GM12878 (cell line): ENCODE results near the gene SNCAIP. TPM values are rescaled to one million over a fixed set of nuclear protein-coding genes. Genes with fewer than 3 reads are reported as not detected.

Experiments used
- ATAC-seq: fragments of 200-7000 bp; cut with Tn5 transposase; 3 replicates; pipeline ENCODE4 v1.9.1; 2020; ENCODE audit warnings: mild to moderate bottlenecking, moderate library complexity
- BruUV-seq: library from RNA; stranded (reverse); fragments of 400-500 nt; replicated peaks from 2 replicates; lab custom pipeline; 2021; lab: Mats Ljungman, UMichigan
- CTCF ChIA-PET: fragments of 300-600 bp; sonication (Branson Sonifier 250); formaldehyde crosslinking; extraction: SDS; loops from one replicate; lab custom pipeline; 2021; ENCODE audit warnings: inconsistent platforms; lab: Yijun Ruan, JAX
- POLR2A ChIA-PET: fragments of 350-600 bp; formaldehyde crosslinking; extraction: SDS; loops from one replicate; lab custom pipeline; 2021; ENCODE audit warnings: inconsistent platforms; lab: Charles Lee
- RAD21 ChIA-PET: fragments of 300-600 bp; sonication (Branson Sonifier 250); formaldehyde crosslinking; loops from one replicate; lab custom pipeline; 2023; ENCODE audit warnings: antibody characterized with exemption; ENCODE audit not compliant: unreplicated experiment; lab: Charles Lee
- SMC1A ChIA-PET: fragments of 300-600 bp; sonication (Branson Sonifier 250); formaldehyde crosslinking; loops from one replicate; lab custom pipeline; 2023; ENCODE audit not compliant: unreplicated experiment, uncharacterized antibody; lab: Charles Lee
- DNase-seq: peaks from one replicate; pipeline ENCODE4 v3.0.0-alpha.2; 2011; ENCODE audit warnings: low read depth, low spot score
- FAIRE-seq: peaks from 3 replicates; lab custom pipeline; 2011; peaks lifted over from hg19 to GRCh38; lab: Jason Lieb, UNC
- H2AFZ ChIP-seq: 2 replicates; pipeline ENCODE4 v1.6.0; 2011; ENCODE audit warnings: low read depth, low read length, control low read depth; ENCODE audit not compliant: control insufficient read depth
- H3K27ac ChIP-seq: 2 replicates; pipeline ENCODE4 v1.5.1; 2011; ENCODE audit warnings: control low read depth; ENCODE audit not compliant: control insufficient read depth, insufficient read depth
- H3K27me3 ChIP-seq, 2 experiments: replicated peaks in 1 of 2; 2 replicates each; pipeline versions ENCODE4 v1.6.0 to v1.6.1; 2011; ENCODE audit warnings: low read length in 1 of 2; ENCODE audit not compliant: control insufficient read depth in 2 of 2, insufficient read depth in 2 of 2
- H3K36me3 ChIP-seq, 2 experiments: 2 replicates each; pipeline ENCODE4 v1.5.1; 2011; ENCODE audit warnings: low read length in 1 of 2; ENCODE audit not compliant: control insufficient read depth in 2 of 2, insufficient read depth in 2 of 2
- H3K4me1 ChIP-seq: 2 replicates; pipeline ENCODE4 v1.6.1; 2011; ENCODE audit warnings: mild to moderate bottlenecking, low read length, moderate library complexity, mixed read lengths; ENCODE audit not compliant: control insufficient read depth, insufficient read depth
- H3K4me2 ChIP-seq: 2 replicates; pipeline ENCODE4 v1.6.0; 2011; ENCODE audit warnings: control low read depth; ENCODE audit not compliant: control insufficient read depth, insufficient read depth
- H3K4me3 ChIP-seq: fragments of 200-600 bp; sonication (generic); 2 replicates; pipeline ENCODE4 v1.5.1; 2016
- H3K79me2 ChIP-seq: 2 replicates; pipeline ENCODE4 v1.6.0; 2011; ENCODE audit warnings: low read length; ENCODE audit not compliant: control insufficient read depth, insufficient read depth
- H3K9ac ChIP-seq: 2 replicates; pipeline ENCODE4 v1.8.0; 2011; ENCODE audit warnings: low read length, control low read depth, mixed read lengths; ENCODE audit not compliant: control insufficient read depth, insufficient read depth
- H3K9me3 ChIP-seq: replicated peaks from 3 replicates; pipeline ENCODE4 v1.5.1; 2011; ENCODE audit warnings: mild to moderate bottlenecking, low read length; ENCODE audit not compliant: control insufficient read depth, insufficient read depth
- H4K20me1 ChIP-seq: 2 replicates; pipeline ENCODE4 v1.6.0; 2011; ENCODE audit not compliant: control insufficient read depth, insufficient read depth
- BRCA1 ChIP-seq: IDR thresholded peaks from 2 replicates; pipeline ENCODE4 v1.6.1; 2011; ENCODE audit warnings: low read depth, low read length, improper control_type of control experiment
- CBFB ChIP-seq: IDR thresholded peaks from 2 replicates; pipeline ENCODE4 v1.6.1; 2016; ENCODE audit warnings: antibody characterized with exemption, low read depth
- DPF2 ChIP-seq: fragments of 450-650 bp; IDR thresholded peaks from 2 replicates; pipeline ENCODE4 v1.6.1; 2017; ENCODE audit warnings: mild to moderate bottlenecking
- EED ChIP-seq: sonication (generic); IDR thresholded peaks from 2 replicates; pipeline ENCODE4 v1.6.1; 2016; ENCODE audit warnings: antibody characterized with exemption, low read depth
- EGR1 ChIP-seq, 2 experiments: IDR thresholded peaks; 1 replicate in 1 of 2; 2 replicates in 1 of 2; pipeline ENCODE4 v1.6.1; 2011 to 2012; ENCODE audit warnings: low read depth in 2 of 2, low read length in 2 of 2, borderline replicate concordance in 1 of 2, mild to moderate bottlenecking in 1 of 2, moderate library complexity in 1 of 2
- FOS ChIP-seq: IDR thresholded peaks from 3 replicates; pipeline ENCODE4 v1.6.1; 2011; ENCODE audit warnings: borderline replicate concordance; ENCODE audit not compliant: insufficient read length; ENCODE audit errors: extremely low read depth
- FOXK2 ChIP-seq: fragments of 450-650 bp; IDR thresholded peaks from 2 replicates; pipeline ENCODE4 v1.6.1; 2017; ENCODE audit warnings: mild to moderate bottlenecking, moderate library complexity
- IKZF2 ChIP-seq, 2 experiments: fragments of 450-650 bp; IDR thresholded peaks; 2 replicates each; pipeline ENCODE4 v1.6.1; 2017; ENCODE audit warnings: mild to moderate bottlenecking in 2 of 2, moderate library complexity in 2 of 2
- MLLT1 ChIP-seq: fragments of 450-650 bp; IDR thresholded peaks from 2 replicates; pipeline ENCODE4 v1.6.1; 2016; ENCODE audit warnings: mild to moderate bottlenecking
- MXI1 ChIP-seq: fragments of 150-350 bp; IDR thresholded peaks from 2 replicates; pipeline ENCODE4 v1.6.1; 2011; ENCODE audit warnings: low read depth, mild to moderate bottlenecking, inconsistent platforms, low read length, improper control_type of control experiment
- POU2F2 ChIP-seq: IDR thresholded peaks from 3 replicates; pipeline ENCODE4 v1.6.1; 2011; ENCODE audit warnings: low read depth, mild to moderate bottlenecking, low read length, borderline replicate concordance
- TCF3 ChIP-seq: IDR thresholded peaks from 2 replicates; pipeline ENCODE4 v1.6.1; 2012; ENCODE audit warnings: low read depth, mild to moderate bottlenecking, low read length, borderline replicate concordance; ENCODE audit not compliant: insufficient read depth
- ZBTB40 ChIP-seq: fragments of 450-650 bp; IDR thresholded peaks from 2 replicates; pipeline ENCODE4 v1.6.1; 2016; ENCODE audit warnings: mild to moderate bottlenecking, moderate library complexity, borderline replicate concordance
- WGBS: methylation state at CpG from one replicate; pipeline ENCODE4 v1.1.6; 2016; ENCODE audit warnings: low lambda C conversion rate; ENCODE audit not compliant: insufficient replicate concordance, insufficient coverage; ENCODE audit errors: missing lambda C conversion rate; 5-methylcytosine and 5-hydroxymethylcytosine counted together
- in situ Hi-C: fragments of 300-500 bp; cut with MboI; formaldehyde crosslinking; loops from 9 replicates; pipeline ENCODE4 v1.14.3; 2018; ENCODE audit warnings: mixed read lengths
- intact Hi-C: fragments of 100-400 bp; cut with micrococcal nuclease; formaldehyde crosslinking; loops from one replicate; pipeline ENCODE4 v1.14.2; 2022; ENCODE audit not compliant: unreplicated experiment
- polyA plus RNA-seq, 11 experiments: library from polyadenylated mRNA; depleted of rRNA in 4 of 11; unstranded in 6 of 11; stranded (reverse) in 5 of 11; fragments of >200 nt; fragmentation: Nextera tagmentation in 4 of 11; fragmentation: Illumina TruSeq in 1 of 11; extraction: Ambion mirVana in 4 of 11; extraction: Trizol in 1 of 11; gene quantifications; 1 replicate in 1 of 11; 2 replicates in 10 of 11; pipeline versions ENCODE4 v1.2.1 to v1.2.3, GENCODE V29; 2011 to 2016; ENCODE audit warnings: inconsistent platforms in 2 of 11, missing spikeins in 2 of 11, low read depth in 1 of 11
- total RNA-seq, 4 experiments: library from RNA; depleted of rRNA in 3 of 4; stranded (reverse); fragments of >200 nt in 3 of 4; fragmentation: Illumina TruSeq in 1 of 4; extraction: Trizol in 1 of 4; gene quantifications; 2 replicates each; pipeline versions ENCODE4 v1.2.1 to v1.2.3, GENCODE V29; 2013 to 2021

SNCAIP gene
- total and polyA plus RNA-seq, 10 of the 15 experiments (the other 5 are each of a cell fraction or from before 2014, with no cell fraction given) = 0.03 to 0.62 (median 0.16) TPM; not detected in 1

- Histone ChIP-seq H3K4me2 (peak overlapping the region; percentile 77; the same call in 1 of the 2 replicates), H3K79me2 (no peaks in the 10 kb centered on the region), H4K20me1 (no peaks in the 10 kb centered on the region), H3K9ac (no peak overlapping the region)
- ATAC-seq = peak; percentile 24; the same call in 1 of the 3 replicates
- RAD21 ChIA-PET = no interaction called here
- in situ Hi-C loops = no loop called here
- WGBS = 28% methylated on average over 3 of the region's 3 CpGs
- FAIRE-seq = no peak
- no TSS peak for BruUV-seq
- TF ChIP-seq DPF2 (no peak), EGR1 (IDR thresholded peaks at IDR 0.05; ENCODE audit: borderline replicate concordance in 1 of 2, low read depth in 2 of 2, low read length in 2 of 2) (no peak), POU2F2 (no peak), CBFB (no peak), ZBTB40 (no peak), IKZF2 (IDR thresholded peaks at IDR 0.05) (no peak), FOXK2 (no peak), MLLT1 (no peak), EED (no peak), MXI1 (no peak), TCF3 (no peak), BRCA1 (no peak), FOS (no peak)
- TF ChIP-seq, all 136 proteins: peak for 0
- H3K9me3 ChIP-seq = no peaks in the 10 kb centered on the region
- no peak for DNase-seq
- H3K27ac ChIP-seq = peak overlapping the region; percentile 35
- CTCF ChIA-PET = interaction anchor here (1.0 kb wide), 1 partner anchor 225 kb away, joined by 4 read pairs; no protein-coding TSS in a partner anchor
- intact Hi-C loops = no loop called here
- POLR2A ChIA-PET = interaction anchor here (0.6 kb wide), 1 partner anchor 647 kb away, joined by 3 read pairs; no protein-coding TSS in a partner anchor
- no peaks in the 10 kb centered on the region for H3K27me3 ChIP-seq
- peak overlapping the region; percentile 34; the same call in 1 of the 2 replicates for H3K4me3 ChIP-seq
- H3K36me3 ChIP-seq = no peaks in the 10 kb centered on the region
- SMC1A ChIA-PET = interaction anchor here (0.6 to 1.5 kb wide), 2 partner anchors 101 to 225 kb away, joined by 4 to 5 read pairs; no protein-coding TSS in a partner anchor
- no peak overlapping the region; the same call in 1 of the 2 replicates for H2AFZ ChIP-seq
- H3K4me1 ChIP-seq = peaks cover 17% of the 10 kb centered on the region; the same call in 1 of the 2 replicates
Measured at GRCh38 chr5:122420537-122421236, 108.7 kb downstream of the SNCAIP start.
